CD4-positive, alpha-beta T cell (primary cell): Measurements from ENCODE around the gene BPIFA3. TPM values are rescaled to one million over a fixed set of nuclear protein-coding genes. Genes with fewer than 3 reads are reported as not detected.

Experiments
- ATAC-seq: fragments of 200-7000 bp; cut with Tn5 transposase; one replicate; pipeline ENCODE4 v1.10.0; 2022; ENCODE audit warnings: mild to moderate bottlenecking; ENCODE audit not compliant: poor library complexity
- CTCF ChIA-PET: fragments of 350-600 bp; sonication (Branson Sonifier 250); formaldehyde crosslinking; loops from one replicate; lab custom pipeline; 2021; ENCODE audit warnings: antibody characterized with exemption, inconsistent platforms; lab: Charles Lee
- POLR2A ChIA-PET: fragments of 350-600 bp; sonication (Branson Sonifier 250); formaldehyde crosslinking; loops from one replicate; lab custom pipeline; 2021; ENCODE audit warnings: antibody characterized with exemption, inconsistent platforms; lab: Charles Lee
- DNase-seq, 14 experiments: peaks; one replicate each; pipeline ENCODE4 v3.0.0-alpha.2; 2013 to 2020; ENCODE audit warnings: mixed read lengths in 2 of 14
- H3K27ac ChIP-seq, 2 donors: one replicate each; pipeline versions ENCODE4 v1.5.1 to v1.7.0; 2013; ENCODE audit warnings: low read length in 2 of 2, low read depth in 1 of 2, mild to moderate bottlenecking in 1 of 2
- H3K27me3 ChIP-seq, 2 experiments: 1 replicate in 1 of 2; 2 replicates in 1 of 2; pipeline versions ENCODE4 v1.6.1 to v1.7.0; 2013; ENCODE audit warnings: low read length in 2 of 2, control low read depth in 1 of 2, mild to moderate bottlenecking in 1 of 2, moderate library complexity in 1 of 2; ENCODE audit not compliant: insufficient read depth in 2 of 2, control insufficient read depth in 1 of 2
- H3K36me3 ChIP-seq: one replicate; pipeline ENCODE4 v1.6.1; 2013; ENCODE audit warnings: low read length, control low read depth; ENCODE audit not compliant: insufficient read depth
- H3K4me1 ChIP-seq: one replicate; pipeline ENCODE4 v1.6.1; 2013; ENCODE audit warnings: low read length, control low read depth; ENCODE audit not compliant: insufficient read depth
- H3K4me3 ChIP-seq: one replicate; pipeline ENCODE4 v1.5.1; 2013; ENCODE audit warnings: mild to moderate bottlenecking, low read length, moderate library complexity
- H3K9me3 ChIP-seq, 2 experiments: 1 replicate in 1 of 2; 2 replicates in 1 of 2; pipeline versions ENCODE4 v1.6.1 to v1.7.0; 2013; ENCODE audit warnings: low read length in 2 of 2, mild to moderate bottlenecking in 2 of 2, control low read depth in 1 of 2, moderate library complexity in 1 of 2; ENCODE audit not compliant: control insufficient read depth in 1 of 2, insufficient read depth in 1 of 2
- H3K27ac Mint-ChIP-seq: one replicate; pipeline ENCODE4 v1.8.0; 2020; ENCODE audit warnings: mixed read lengths
- H3K27me3 Mint-ChIP-seq: one replicate; pipeline ENCODE4 v1.8.0; 2021; ENCODE audit warnings: mixed read lengths
- H3K36me3 Mint-ChIP-seq: one replicate; pipeline ENCODE4 v1.8.0; 2021; ENCODE audit warnings: low read depth, mixed read lengths
- H3K4me1 Mint-ChIP-seq: one replicate; pipeline ENCODE4 v1.8.0; 2021; ENCODE audit warnings: low read depth, mixed read lengths
- H3K4me3 Mint-ChIP-seq: one replicate; pipeline ENCODE4 v1.8.0; 2020; ENCODE audit warnings: mild to moderate bottlenecking, mixed read lengths
- H3K9me3 Mint-ChIP-seq: one replicate; pipeline ENCODE4 v1.8.0; 2020; ENCODE audit warnings: mixed read lengths
- intact Hi-C, 2 experiments: fragments of 100-400 bp; cut with DNase I in 1 of 2; cut with micrococcal nuclease in 1 of 2; formaldehyde crosslinking; loops; one replicate each; pipeline versions ENCODE4 v1.15.1 to v1.9.0; 2023 to 2025; cut with DNase I, micrococcal nuclease
- total RNA-seq, 174 experiments: library from RNA in 2 of 174; stranded (reverse) in 2 of 174; gene quantifications; one replicate each; pipeline ENCODE4 v1.2.3 and lab custom pipeline; 2021 to 2026
- TF ChIP-seq, protein P1 (sequence below): fragments of 200-600 bp; IDR thresholded peaks from one replicate; pipeline ENCODE4 v1.8.0; 2022; ENCODE audit warnings: antibody characterized with exemption, mild to moderate bottlenecking

BPIFA3 gene
- total RNA-seq, 2 experiments from 2014 or later = not detected

DNA sequence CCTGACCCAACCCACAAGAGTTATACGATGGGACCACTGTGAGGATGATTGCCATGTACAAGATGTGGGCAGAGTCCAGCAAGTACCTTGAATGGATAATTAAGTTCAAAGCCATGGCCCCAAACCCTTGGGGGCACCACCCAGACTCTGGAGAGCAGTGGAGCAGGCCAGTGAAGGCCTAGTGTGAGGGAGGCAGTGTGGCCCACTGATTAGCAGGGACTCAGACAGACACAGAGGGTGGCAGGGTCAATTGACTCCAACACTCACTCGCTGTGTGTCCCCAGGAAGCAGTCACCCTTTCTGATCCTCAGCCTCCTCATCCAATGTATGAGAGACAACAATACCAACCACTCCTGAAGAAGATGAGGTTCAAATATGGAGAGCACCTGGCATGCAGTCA is 16.9 kb downstream of the BPIFA3 start:
- H3K36me3 Mint-ChIP-seq = no peaks in the 10 kb centered on the region
- H3K9me3 ChIP-seq = no peaks in the 10 kb centered on the region
- H3K36me3 ChIP-seq = no peaks in the 10 kb centered on the region
- H3K27ac Mint-ChIP-seq = no peak overlapping the region
- ATAC-seq = no peak
- no peaks in the 10 kb centered on the region for H3K9me3 Mint-ChIP-seq
- H3K4me3 ChIP-seq = no peak overlapping the region
- intact Hi-C loops = no loop called here
- no peak overlapping the region for H3K4me3 Mint-ChIP-seq
- no peaks in the 10 kb centered on the region for H3K4me1 Mint-ChIP-seq
- H3K27me3 ChIP-seq = peaks cover 0 to 2% of the 10 kb centered on the region in 2 experiments
- TF ChIP-seq, protein P1, sequence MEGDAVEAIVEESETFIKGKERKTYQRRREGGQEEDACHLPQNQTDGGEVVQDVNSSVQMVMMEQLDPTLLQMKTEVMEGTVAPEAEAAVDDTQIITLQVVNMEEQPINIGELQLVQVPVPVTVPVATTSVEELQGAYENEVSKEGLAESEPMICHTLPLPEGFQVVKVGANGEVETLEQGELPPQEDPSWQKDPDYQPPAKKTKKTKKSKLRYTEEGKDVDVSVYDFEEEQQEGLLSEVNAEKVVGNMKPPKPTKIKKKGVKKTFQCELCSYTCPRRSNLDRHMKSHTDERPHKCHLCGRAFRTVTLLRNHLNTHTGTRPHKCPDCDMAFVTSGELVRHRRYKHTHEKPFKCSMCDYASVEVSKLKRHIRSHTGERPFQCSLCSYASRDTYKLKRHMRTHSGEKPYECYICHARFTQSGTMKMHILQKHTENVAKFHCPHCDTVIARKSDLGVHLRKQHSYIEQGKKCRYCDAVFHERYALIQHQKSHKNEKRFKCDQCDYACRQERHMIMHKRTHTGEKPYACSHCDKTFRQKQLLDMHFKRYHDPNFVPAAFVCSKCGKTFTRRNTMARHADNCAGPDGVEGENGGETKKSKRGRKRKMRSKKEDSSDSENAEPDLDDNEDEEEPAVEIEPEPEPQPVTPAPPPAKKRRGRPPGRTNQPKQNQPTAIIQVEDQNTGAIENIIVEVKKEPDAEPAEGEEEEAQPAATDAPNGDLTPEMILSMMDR = no peak
- no peak for DNase-seq
- H3K27me3 Mint-ChIP-seq = peaks cover 38% of the 10 kb centered on the region
- H3K27ac ChIP-seq = no peak overlapping the region
- ChIA-PET CTCF (no interaction called here), POLR2A (no interaction called here)
- H3K4me1 ChIP-seq = no peaks in the 10 kb centered on the region

DNA sequence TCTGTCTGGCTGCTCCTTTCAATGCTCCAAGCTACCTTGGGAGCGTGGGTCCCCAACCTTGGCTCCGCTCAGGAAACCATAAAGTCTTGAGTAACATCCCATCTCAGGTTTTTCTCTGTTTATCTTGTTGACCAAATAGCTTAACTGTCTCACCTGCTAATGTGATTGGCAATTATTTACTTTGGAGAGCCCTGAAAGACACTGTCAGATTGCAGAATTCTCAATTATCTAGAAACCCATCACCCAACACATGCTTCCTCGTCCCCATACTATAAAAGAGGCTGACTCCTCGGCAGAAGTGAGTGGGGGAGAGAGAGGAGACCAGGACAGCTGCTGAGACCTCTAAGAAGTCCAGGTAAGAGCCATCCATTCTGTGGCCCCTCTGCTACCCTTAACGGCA is 18.5 kb downstream of the BPIFA3 start, which contains the start of gene BPIFA1:
TSS of gene BPIFA1 (plus strand) at position 301 of the 400 bp plus-strand sequence. CDS start 1,716 bp downstream, outside the sequence.
- H3K4me1 Mint-ChIP-seq = no peaks in the 10 kb centered on the region
- peaks cover 0 to 2% of the 10 kb centered on the region in 2 experiments for H3K27me3 ChIP-seq
- peaks cover 42% of the 10 kb centered on the region for H3K27me3 Mint-ChIP-seq
- ATAC-seq (no peak), DNase-seq (no peak)
- TF ChIP-seq, protein P1 = no peak
- no peaks in the 10 kb centered on the region for H3K9me3 Mint-ChIP-seq
- H3K4me3 Mint-ChIP-seq = no peak within 1 kb of the TSS
- ChIA-PET CTCF (no interaction called here), POLR2A (no interaction called here)
- H3K4me3 ChIP-seq = no peak within 1 kb of the TSS
- intact Hi-C loops = no loop called here
- no peaks in the 10 kb centered on the region for H3K36me3 Mint-ChIP-seq
- H3K9me3 ChIP-seq = no peaks in the 10 kb centered on the region
- H3K36me3 ChIP-seq = no peaks in the 10 kb centered on the region
- no peak within 1 kb of the TSS for H3K27ac ChIP-seq
- H3K27ac Mint-ChIP-seq = no peak within 1 kb of the TSS
- H3K4me1 ChIP-seq = no peaks in the 10 kb centered on the region

DNA sequence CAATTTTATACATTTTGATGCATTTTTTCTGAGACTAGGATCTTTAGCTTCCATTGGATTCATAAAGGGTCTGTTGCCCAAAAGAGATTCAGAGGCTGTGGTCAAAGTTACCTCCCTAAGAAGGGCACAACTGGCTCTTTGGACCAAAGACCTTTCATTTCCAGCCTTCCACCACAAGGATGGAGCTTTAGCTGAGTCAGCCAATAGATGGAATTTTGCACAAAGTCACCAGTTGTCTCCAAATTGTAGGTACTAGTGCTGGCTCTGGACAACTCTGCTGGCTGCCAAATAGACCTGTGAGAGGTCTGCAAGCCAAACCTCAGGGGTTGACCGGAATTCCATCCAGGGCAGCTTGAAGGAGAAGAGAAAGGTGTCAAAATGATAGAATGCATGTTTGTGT is 19.2 kb downstream of the BPIFA3 start:
- Histone ChIP-seq H3K27ac (no peak overlapping the region), H3K36me3 (no peaks in the 10 kb centered on the region), H3K4me1 (no peaks in the 10 kb centered on the region), H3K9me3 (no peaks in the 10 kb centered on the region), H3K27me3 (peaks cover 0 to 2% of the 10 kb centered on the region in 2 experiments), H3K4me3 (no peak overlapping the region)
- DNase-seq (no peak), ATAC-seq (no peak)
- Mint-ChIP-seq H3K4me3 (no peak overlapping the region), H3K36me3 (no peaks in the 10 kb centered on the region), H3K4me1 (no peaks in the 10 kb centered on the region), H3K27ac (no peak overlapping the region), H3K9me3 (no peaks in the 10 kb centered on the region), H3K27me3 (peaks cover 42% of the 10 kb centered on the region)
- intact Hi-C loops = no loop called here
- ChIA-PET CTCF (no interaction called here), POLR2A (no interaction called here)
- TF ChIP-seq, protein P1 = no peak
